HL-60 (cell line): ENCODE data around the gene NUDT17.
A peak's percentile ranks its signal among the peaks of the same experiment; 100 is the strongest.

Experiments used
- DNase-seq, 2 experiments: peaks; one replicate each; pipeline ENCODE4 v3.0.0-alpha.2; 2010 to 2020; ENCODE audit warnings: low read depth in 1 of 2, low spot score in 1 of 2
- H3K27ac ChIP-seq: fragments of 250-450 bp; sonication (Bioruptor Pico); replicated peaks from 2 replicates; pipeline ENCODE4 v1.5.1; 2020; ENCODE audit warnings: mild to moderate bottlenecking, moderate library complexity
- H3K27me3 ChIP-seq: fragments of 250-450 bp; sonication (Bioruptor Pico); 2 replicates; pipeline ENCODE4 v1.5.1; 2021; ENCODE audit warnings: mild to moderate bottlenecking, moderate library complexity; ENCODE audit not compliant: insufficient read depth, poor library complexity, severe bottlenecking
- H3K4me3 ChIP-seq: replicated peaks from 2 replicates; pipeline ENCODE4 v1.5.1; 2011; ENCODE audit warnings: mild to moderate bottlenecking, control low read depth, low read length; ENCODE audit not compliant: insufficient read depth
- GABPA ChIP-seq: IDR thresholded peaks from 2 replicates; pipeline ENCODE4 v1.6.1; 2012; ENCODE audit warnings: low read depth
- POLR2AphosphoS5 ChIP-seq: IDR thresholded peaks from 2 replicates; pipeline ENCODE4 v1.6.1; 2012; ENCODE audit warnings: low read depth
- SPI1 ChIP-seq: IDR thresholded peaks from 2 replicates; pipeline ENCODE4 v1.6.1; 2012; ENCODE audit warnings: low read depth, mild to moderate bottlenecking, borderline replicate concordance
- long read RNA-seq: library from polyadenylated mRNA; unstranded; transcript quantifications from one replicate; pipeline ENCODE4 v2.0.0, GENCODE V29; 2020
- TF ChIP-seq, protein P1 (sequence below): IDR thresholded peaks from 2 replicates; pipeline ENCODE4 v1.6.1; 2012; ENCODE audit warnings: low read depth; ENCODE audit not compliant: insufficient replicate concordance
- TF ChIP-seq, protein P2 (sequence below): IDR thresholded peaks from one replicate; pipeline ENCODE4 v1.5.1; 2011; ENCODE audit warnings: low read length, control low read depth, inconsistent platforms; ENCODE audit not compliant: insufficient read depth

NUDT17 gene, protein sequence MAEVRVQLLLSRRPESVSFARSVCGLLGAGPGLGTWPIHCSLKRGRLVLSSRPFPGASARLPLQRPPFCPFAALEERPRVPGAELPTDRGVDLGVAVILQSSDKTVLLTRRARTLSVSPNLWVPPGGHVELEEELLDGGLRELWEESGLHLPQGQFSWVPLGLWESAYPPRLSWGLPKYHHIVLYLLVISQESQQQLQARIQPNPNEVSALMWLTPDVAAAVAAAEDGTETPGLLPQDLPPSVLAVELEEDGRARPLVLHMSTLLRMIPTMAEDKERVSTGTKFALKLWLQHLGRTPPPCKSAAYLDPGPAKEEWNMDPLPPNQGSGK
- long read RNA-seq, partial matches to known transcripts = 2 of 22 reads
- long read RNA-seq, other reads (novel, unspliced or antisense) = 17 of 22 reads

DNA sequence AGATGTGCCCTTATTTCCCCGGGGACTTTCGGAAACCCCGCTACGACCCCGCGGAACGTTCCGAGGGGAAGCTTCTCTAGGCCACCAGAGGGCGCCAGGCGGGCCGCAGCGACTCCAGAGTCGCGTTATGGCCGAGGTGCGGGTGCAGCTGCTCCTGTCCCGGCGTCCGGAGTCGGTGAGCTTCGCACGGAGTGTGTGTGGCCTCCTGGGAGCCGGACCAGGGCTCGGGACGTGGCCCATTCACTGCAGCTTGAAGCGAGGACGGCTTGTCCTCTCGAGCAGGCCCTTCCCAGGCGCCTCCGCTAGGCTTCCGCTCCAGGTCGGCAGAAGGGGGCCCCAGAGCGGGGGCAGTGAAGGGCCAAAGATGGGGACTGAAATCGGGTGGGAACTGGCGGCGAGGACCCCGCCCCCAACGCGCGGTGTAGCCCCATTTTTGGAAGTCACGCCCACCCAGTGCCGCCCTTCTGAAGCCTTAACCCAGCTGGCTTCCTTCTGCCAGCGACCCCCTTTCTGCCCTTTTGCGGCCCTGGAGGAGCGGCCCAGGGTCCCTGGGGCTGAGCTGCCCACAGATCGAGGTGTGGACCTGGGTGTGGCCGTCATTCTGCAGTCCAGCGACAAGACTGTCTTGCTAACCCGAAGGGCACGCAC is at the start of gene NUDT17:
Gene NUDT17 (plus strand): TSS at position 117 of the 648 bp plus-strand sequence. CDS start 11 bp downstream, at position 128.
- peak; percentile 54 to 75 for DNase-seq
- Histone ChIP-seq H3K27me3 (no peaks in the 10 kb centered on the region), H3K4me3 (peak within 1 kb of the TSS; percentile 63), H3K27ac (peak within 1 kb of the TSS; percentile 62)
- TF ChIP-seq POLR2AphosphoS5 (peak; percentile 42; the same call in 1 of the 2 replicates), GABPA (no peak), SPI1 (no peak)
- TF ChIP-seq, protein P1, sequence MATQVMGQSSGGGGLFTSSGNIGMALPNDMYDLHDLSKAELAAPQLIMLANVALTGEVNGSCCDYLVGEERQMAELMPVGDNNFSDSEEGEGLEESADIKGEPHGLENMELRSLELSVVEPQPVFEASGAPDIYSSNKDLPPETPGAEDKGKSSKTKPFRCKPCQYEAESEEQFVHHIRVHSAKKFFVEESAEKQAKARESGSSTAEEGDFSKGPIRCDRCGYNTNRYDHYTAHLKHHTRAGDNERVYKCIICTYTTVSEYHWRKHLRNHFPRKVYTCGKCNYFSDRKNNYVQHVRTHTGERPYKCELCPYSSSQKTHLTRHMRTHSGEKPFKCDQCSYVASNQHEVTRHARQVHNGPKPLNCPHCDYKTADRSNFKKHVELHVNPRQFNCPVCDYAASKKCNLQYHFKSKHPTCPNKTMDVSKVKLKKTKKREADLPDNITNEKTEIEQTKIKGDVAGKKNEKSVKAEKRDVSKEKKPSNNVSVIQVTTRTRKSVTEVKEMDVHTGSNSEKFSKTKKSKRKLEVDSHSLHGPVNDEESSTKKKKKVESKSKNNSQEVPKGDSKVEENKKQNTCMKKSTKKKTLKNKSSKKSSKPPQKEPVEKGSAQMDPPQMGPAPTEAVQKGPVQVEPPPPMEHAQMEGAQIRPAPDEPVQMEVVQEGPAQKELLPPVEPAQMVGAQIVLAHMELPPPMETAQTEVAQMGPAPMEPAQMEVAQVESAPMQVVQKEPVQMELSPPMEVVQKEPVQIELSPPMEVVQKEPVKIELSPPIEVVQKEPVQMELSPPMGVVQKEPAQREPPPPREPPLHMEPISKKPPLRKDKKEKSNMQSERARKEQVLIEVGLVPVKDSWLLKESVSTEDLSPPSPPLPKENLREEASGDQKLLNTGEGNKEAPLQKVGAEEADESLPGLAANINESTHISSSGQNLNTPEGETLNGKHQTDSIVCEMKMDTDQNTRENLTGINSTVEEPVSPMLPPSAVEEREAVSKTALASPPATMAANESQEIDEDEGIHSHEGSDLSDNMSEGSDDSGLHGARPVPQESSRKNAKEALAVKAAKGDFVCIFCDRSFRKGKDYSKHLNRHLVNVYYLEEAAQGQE = peak; percentile 39
- TF ChIP-seq, protein P2, sequence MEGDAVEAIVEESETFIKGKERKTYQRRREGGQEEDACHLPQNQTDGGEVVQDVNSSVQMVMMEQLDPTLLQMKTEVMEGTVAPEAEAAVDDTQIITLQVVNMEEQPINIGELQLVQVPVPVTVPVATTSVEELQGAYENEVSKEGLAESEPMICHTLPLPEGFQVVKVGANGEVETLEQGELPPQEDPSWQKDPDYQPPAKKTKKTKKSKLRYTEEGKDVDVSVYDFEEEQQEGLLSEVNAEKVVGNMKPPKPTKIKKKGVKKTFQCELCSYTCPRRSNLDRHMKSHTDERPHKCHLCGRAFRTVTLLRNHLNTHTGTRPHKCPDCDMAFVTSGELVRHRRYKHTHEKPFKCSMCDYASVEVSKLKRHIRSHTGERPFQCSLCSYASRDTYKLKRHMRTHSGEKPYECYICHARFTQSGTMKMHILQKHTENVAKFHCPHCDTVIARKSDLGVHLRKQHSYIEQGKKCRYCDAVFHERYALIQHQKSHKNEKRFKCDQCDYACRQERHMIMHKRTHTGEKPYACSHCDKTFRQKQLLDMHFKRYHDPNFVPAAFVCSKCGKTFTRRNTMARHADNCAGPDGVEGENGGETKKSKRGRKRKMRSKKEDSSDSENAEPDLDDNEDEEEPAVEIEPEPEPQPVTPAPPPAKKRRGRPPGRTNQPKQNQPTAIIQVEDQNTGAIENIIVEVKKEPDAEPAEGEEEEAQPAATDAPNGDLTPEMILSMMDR = peak; percentile 73

DNA sequence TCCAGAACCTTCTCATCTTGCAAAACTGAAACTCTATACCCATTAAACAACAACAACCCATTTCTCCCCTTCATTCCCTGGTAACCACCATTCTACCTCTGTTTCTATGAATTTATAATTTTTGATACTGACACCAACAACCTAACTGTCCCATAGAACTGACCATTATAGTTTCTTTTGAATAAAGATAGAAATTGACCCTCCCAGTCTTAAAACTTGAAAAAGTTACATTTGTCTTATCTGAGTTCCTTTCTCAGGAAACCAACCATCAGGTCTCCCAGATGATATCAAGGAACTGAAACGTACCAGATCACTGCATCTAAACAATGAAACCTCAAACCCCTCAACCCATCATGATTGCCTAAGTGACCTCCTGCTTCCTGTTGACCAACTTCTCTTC is 48.7 kb upstream of the NUDT17 start:
- no peak for TF ChIP-seq GABPA
- TF ChIP-seq, protein P1 = no peak
- no peak for TF ChIP-seq SPI1
- TF ChIP-seq POLR2AphosphoS5 = no peak
- TF ChIP-seq, protein P2 = no peak

DNA sequence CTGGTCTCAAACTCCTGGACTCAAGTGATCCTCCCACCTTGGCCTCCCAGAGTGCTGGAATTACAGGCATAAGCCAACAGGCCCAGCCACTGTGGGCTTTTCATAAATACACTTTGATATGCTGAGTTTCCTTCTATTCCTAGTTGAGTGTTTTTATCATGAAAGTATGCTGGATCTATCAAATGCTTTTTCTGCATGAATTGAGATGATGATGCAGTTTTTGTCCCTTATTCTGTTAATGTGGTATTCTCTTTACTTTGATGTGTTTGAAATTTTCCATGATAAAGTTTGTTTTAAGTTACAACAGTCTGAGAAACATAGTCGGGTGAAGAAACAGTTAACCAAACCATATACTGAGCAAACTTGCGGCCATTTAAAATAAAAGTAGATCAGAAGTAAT is 45.6 kb upstream of the NUDT17 start:
- DNase-seq = no peak
- TF ChIP-seq, protein P2 = no peak
- TF ChIP-seq GABPA = no peak
- no peak for TF ChIP-seq SPI1
- TF ChIP-seq, protein P1 = no peak
- no peak for TF ChIP-seq POLR2AphosphoS5
- Histone ChIP-seq H3K27me3 (no peaks in the 10 kb centered on the region), H3K27ac (no peak overlapping the region), H3K4me3 (no peak overlapping the region)

More for the DNA sequence above, 48.7 kb upstream of the NUDT17 start:
- DNase-seq = no peak
- no peak overlapping the region for H3K4me3 ChIP-seq
- H3K27ac ChIP-seq = no peak overlapping the region
- no peaks in the 10 kb centered on the region for H3K27me3 ChIP-seq
